Immature natural killer cell (primary cell): ENCODE measurements around the gene UROC1. TPM values are rescaled to one million over a fixed set of nuclear protein-coding genes. Genes with fewer than 3 reads are reported as not detected.

Source experiments
- DNase-seq, 3 donors: peaks; one replicate each; pipeline ENCODE4 v3.0.0; 2022; ENCODE audit warnings: mixed read lengths in 1 of 3
- H3K27ac Mint-ChIP-seq, 6 donors: one replicate each; pipeline ENCODE4 v1.8.0; 2020; ENCODE audit warnings: mixed read lengths in 6 of 6, mild to moderate bottlenecking in 5 of 6, inconsistent platforms in 4 of 6, moderate library complexity in 3 of 6
- H3K27me3 Mint-ChIP-seq, 3 donors: one replicate each; pipeline ENCODE4 v1.8.0; 2020 to 2021; ENCODE audit warnings: low read depth in 3 of 3, mild to moderate bottlenecking in 3 of 3, mixed read lengths in 3 of 3, moderate library complexity in 3 of 3, inconsistent platforms in 1 of 3
- H3K36me3 Mint-ChIP-seq, 3 donors: one replicate each; pipeline ENCODE4 v1.8.0; 2020; ENCODE audit warnings: mixed read lengths in 3 of 3, inconsistent platforms in 2 of 3, mild to moderate bottlenecking in 2 of 3
- H3K4me1 Mint-ChIP-seq, 2 donors: one replicate each; pipeline ENCODE4 v1.8.0; 2020; ENCODE audit warnings: inconsistent platforms in 2 of 2, mild to moderate bottlenecking in 2 of 2, mixed read lengths in 2 of 2, moderate library complexity in 1 of 2
- H3K4me3 Mint-ChIP-seq, 5 donors: one replicate each; pipeline ENCODE4 v1.8.0; 2020; ENCODE audit warnings: mild to moderate bottlenecking in 5 of 5, mixed read lengths in 5 of 5, inconsistent platforms in 3 of 5, moderate library complexity in 3 of 5
- H3K9me3 Mint-ChIP-seq, 6 donors: one replicate each; pipeline ENCODE4 v1.8.0; 2020; ENCODE audit warnings: mild to moderate bottlenecking in 6 of 6, mixed read lengths in 6 of 6, inconsistent platforms in 4 of 6, moderate library complexity in 3 of 6
- polyA plus RNA-seq, 3 donors: library from polyadenylated mRNA; unstranded; fragments of 300-500 nt; fragmentation: Illumina TruSeq; gene quantifications; one replicate each; pipeline ENCODE4 v1.2.3, GENCODE V29; 2021

Gene UROC1
- not detected for polyA plus RNA-seq

- Mint-ChIP-seq H3K27ac (no peak within 1 kb of the TSS), H3K4me1 (peaks cover 0 to 2% of the 10 kb centered on the region in 2 donors), H3K9me3 (no peaks in the 10 kb centered on the region), H3K36me3 (no peaks in the 10 kb centered on the region), H3K4me3 (no peak within 1 kb of the TSS), H3K27me3 (peaks cover 0 to 8% (median 3%) of the 10 kb centered on the region in 3 donors)
- no peak for DNase-seq
Measured at GRCh38 chr3:126517291-126517951, at the start of gene UROC1. TSS of gene UROC1 (minus strand) at chr3:126517773. CDS start at chr3:126517719, 54 bp downstream.

DNA sequence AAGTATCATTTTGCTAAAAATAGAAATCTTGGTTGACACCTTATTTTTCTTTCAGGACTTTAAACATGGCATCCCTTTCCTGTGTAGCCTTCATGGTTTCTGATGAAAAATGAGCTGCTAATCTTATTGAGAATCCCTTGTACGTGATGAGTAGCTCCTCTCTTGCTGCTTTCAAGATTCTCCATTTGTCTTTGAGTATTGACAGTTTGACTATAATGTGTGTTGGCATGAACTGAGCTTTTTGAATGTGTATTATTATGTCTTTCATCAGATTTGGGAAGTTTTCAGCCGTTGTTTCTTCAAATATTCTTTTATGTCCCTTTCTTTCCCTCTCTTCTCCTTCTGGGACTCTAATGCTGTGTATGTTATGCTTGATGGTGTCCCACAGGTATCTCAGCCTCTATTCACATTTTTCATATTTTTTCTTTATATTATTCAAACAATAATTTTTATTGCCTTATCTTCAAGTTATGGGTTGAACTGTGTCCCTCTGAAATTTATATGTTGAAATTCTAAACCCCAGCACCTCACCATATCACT is 45.2 kb upstream of the UROC1 start:
- no peaks in the 10 kb centered on the region for H3K4me1 Mint-ChIP-seq
- no peak for DNase-seq
- H3K4me3 Mint-ChIP-seq, result no peak overlapping the region
- H3K9me3 Mint-ChIP-seq, result peaks cover 0 to 6% (median 0%) of the 10 kb centered on the region in 6 donors
- H3K27me3 Mint-ChIP-seq, result peaks cover 0 to 6% (median 3%) of the 10 kb centered on the region in 3 donors
- H3K27ac Mint-ChIP-seq, result no peak overlapping the region
- H3K36me3 Mint-ChIP-seq, result peaks cover 0 to 4% (median 0%) of the 10 kb centered on the region in 3 donors

DNA sequence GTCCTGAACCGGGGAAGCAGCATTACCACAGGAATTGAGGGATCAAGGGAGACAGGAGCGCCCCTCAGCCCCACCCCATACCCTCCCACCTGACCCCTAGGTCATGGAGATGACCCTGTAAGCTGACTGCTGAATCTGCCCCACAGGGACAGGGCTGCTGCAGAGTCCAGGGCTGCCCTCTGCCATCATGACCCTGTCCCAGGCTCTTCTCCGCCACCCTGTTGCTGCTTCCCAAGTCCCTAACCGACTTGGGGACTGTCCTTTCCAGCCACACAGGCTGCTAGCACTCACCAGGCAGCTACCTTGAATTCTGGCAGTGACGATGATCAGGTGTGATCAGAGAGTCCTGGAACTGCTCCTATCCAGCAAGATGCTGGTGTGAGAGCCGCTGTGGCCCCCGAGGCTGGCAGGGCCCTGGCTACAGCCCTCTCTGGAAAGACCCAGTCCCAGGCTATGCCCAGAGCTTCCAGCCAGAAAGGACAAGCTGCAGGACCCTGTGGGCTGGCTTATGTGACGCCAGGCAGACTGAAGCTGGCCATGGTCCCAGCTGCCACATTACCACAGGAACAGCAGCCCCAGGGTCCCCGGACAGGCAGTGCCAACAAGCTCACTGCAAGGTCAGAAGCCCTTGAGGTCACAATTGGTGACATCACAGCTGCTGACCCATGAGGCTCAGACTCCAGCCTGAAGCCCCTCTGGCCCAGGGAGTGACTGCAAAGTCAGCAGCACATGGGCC is 40.9 kb upstream of the UROC1 start, which contains the start of gene C3orf22:
C3orf22 (minus strand) TSS at position 597 of the 736 bp plus-strand sequence. CDS start 5,542 bp downstream, outside the sequence.
- peaks cover 0 to 6% (median 0%) of the 10 kb centered on the region in 6 donors for H3K9me3 Mint-ChIP-seq
- no peaks in the 10 kb centered on the region for H3K4me1 Mint-ChIP-seq
- H3K36me3 Mint-ChIP-seq, result peaks cover 0 to 4% (median 0%) of the 10 kb centered on the region in 3 donors
- H3K27me3 Mint-ChIP-seq, result peaks cover 0 to 4% (median 3%) of the 10 kb centered on the region in 3 donors
- DNase-seq, result no peak
- no peak within 1 kb of the TSS for H3K27ac Mint-ChIP-seq
- no peak within 1 kb of the TSS for H3K4me3 Mint-ChIP-seq

GRCh38 chr3:126557761-126558160 is 40.2 kb upstream of the UROC1 start:
- Mint-ChIP-seq H3K27ac (no peak overlapping the region), H3K4me3 (no peak overlapping the region), H3K4me1 (no peaks in the 10 kb centered on the region), H3K9me3 (peaks cover 0 to 4% (median 0%) of the 10 kb centered on the region in 6 donors), H3K27me3 (peaks cover 0 to 3% (median 2%) of the 10 kb centered on the region in 3 donors), H3K36me3 (peaks cover 0 to 4% (median 0%) of the 10 kb centered on the region in 3 donors)
- DNase-seq, result no peak

DNA sequence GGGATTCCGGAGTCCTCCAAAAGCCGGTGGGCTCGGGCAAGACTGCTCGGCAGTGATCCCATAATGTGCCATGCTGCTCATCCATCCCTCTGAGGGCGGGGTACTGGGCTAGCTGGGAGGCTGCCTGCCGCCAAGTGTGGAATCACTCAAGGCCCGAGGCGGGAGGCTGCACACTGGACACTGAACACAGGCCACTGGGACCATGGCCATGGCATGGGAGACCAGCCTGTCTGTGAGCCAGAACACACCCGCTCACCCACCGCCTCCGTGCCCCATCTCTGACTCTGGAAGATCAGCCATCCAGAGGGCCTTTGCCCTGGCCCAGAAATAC is 39.8 kb upstream of the UROC1 start:
- Mint-ChIP-seq H3K36me3 (peaks cover 0 to 4% (median 0%) of the 10 kb centered on the region in 3 donors), H3K27ac (no peak overlapping the region), H3K4me3 (no peak overlapping the region), H3K4me1 (no peaks in the 10 kb centered on the region), H3K27me3 (peaks cover 0 to 3% (median 0%) of the 10 kb centered on the region in 3 donors), H3K9me3 (peaks cover 0 to 4% (median 0%) of the 10 kb centered on the region in 6 donors)
- DNase-seq, result no peak

DNA sequence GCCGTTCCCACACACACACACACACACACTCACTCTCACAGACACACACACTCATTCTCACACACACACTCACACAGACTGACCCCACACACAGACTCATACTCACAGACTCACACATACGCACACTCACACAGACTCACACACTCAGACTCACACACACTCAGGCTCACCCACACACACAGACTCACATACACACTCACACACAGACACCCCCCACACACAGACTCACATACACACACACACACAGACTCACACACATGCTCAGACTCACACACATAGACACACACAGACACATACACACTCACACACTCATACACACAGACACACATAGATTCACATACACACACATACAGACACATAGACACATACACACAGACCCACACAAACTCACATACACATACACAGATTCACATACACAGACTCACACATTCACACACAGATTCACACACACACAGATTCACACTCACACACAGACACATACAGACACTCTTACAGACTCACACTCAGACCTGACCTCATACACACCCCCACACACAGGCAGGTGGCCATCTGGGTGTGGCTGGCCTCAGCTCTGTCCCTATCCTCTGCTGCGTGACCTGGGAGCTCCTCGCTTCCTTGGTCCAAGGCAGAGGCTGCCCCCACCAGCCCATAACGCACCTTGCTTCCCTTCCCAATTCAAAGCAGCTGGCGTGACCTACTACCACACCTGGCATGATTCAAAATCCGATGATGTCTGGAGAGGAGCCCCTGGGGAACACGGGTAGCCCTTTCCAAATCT is 39.3 kb upstream of the UROC1 start:
- Mint-ChIP-seq H3K27ac (no peak overlapping the region), H3K4me1 (no peaks in the 10 kb centered on the region), H3K27me3 (peaks cover 0 to 3% (median 0%) of the 10 kb centered on the region in 3 donors), H3K36me3 (peaks cover 0 to under 1% (median 0%) of the 10 kb centered on the region in 3 donors), H3K9me3 (no peaks in the 10 kb centered on the region), H3K4me3 (no peak overlapping the region)
- DNase-seq, result no peak

DNA sequence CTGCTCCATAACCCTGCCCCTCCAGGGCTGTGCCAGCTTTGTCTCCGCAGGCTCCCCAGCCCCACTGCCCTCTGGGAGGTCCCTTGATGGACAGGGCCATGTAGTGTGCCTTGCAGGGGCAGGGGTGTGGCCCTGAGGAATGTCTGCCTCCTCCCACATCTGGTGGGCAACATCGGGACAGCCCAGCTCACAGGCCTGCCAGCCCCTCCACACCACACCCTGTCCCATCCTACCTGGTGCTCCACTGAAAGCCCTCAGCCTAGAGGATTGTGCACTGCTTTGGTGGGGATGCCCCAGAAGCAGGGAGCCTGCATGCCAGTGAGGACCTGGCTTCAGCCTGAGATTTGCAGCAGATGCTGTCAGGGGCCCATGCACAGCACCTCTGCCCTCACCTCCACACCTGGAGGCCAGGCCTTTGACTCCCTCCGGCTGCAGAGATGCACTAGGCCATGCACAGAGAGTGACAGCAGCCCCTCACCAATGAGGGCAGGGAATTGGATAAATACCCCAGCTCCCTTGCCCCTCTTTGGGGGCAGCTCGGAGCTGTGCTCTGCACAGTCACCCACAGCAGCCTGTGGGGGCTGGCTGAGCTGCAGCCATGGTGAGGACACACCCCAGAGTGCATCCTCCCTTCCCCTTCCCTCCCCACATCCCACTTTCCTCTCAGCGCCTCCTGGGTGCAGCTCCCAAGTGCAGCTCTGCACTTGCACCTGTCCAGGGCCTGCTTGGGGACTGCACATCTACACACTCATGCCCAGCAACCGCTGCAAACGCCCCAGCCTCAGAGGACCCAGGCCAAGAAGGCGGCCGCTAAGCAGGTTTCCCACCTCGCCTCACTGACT is 38.4 kb upstream of the UROC1 start:
- Mint-ChIP-seq H3K9me3 (no peaks in the 10 kb centered on the region), H3K36me3 (no peaks in the 10 kb centered on the region), H3K4me3 (no peak overlapping the region), H3K27me3 (no peaks in the 10 kb centered on the region), H3K4me1 (no peaks in the 10 kb centered on the region), H3K27ac (no peak overlapping the region)
- DNase-seq, result no peak

GRCh38 chr3:126554560-126555525 is 37.3 kb upstream of the UROC1 start:
- Mint-ChIP-seq H3K9me3 (no peaks in the 10 kb centered on the region), H3K27ac (no peak overlapping the region), H3K36me3 (no peaks in the 10 kb centered on the region), H3K4me1 (no peaks in the 10 kb centered on the region), H3K4me3 (no peak overlapping the region), H3K27me3 (peaks cover 0 to 3% (median 0%) of the 10 kb centered on the region in 3 donors)
- DNase-seq, result no peak

DNA sequence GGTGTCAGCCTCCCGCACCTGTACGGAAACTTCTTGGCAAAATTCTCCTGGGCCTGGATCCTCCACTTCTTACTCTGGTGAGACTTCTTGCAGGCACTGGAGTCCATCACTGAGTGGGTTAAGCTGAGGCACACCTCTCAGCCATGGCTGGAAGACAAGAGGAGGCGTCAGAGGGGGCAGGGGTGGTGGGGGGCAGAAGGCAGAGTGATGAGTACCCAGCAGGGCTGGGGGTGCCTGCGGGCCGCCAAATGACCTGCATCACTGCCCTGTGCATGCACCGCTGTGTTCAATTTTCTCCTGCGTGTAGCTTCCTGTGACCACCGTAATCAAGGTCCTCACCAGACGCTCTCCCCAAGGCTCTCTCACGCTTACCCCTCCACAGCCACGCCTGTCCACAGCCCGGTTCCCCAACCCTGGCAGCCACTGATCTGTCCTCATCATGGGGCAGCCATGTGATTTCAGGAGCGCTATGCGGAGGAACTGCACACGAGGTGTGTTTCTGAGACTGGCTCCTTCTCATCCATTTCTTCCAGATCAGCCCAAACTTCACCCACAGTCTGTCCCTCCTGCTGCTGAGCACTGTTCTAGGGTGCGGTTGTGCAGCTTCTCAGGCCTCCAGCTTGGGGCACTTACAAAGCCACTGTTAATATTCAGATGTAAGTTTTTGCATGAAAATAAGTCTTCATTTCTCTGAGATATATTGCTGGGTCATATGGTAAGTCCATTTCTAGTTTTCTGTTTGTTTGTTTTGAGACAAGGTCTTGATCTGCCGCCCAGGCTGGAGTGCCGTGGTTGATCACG is 35.9 kb upstream of the UROC1 start:
- Mint-ChIP-seq H3K4me3 (no peak overlapping the region), H3K36me3 (no peaks in the 10 kb centered on the region), H3K27me3 (peaks cover 0 to 3% (median 0%) of the 10 kb centered on the region in 3 donors), H3K27ac (no peak overlapping the region), H3K9me3 (no peaks in the 10 kb centered on the region), H3K4me1 (no peaks in the 10 kb centered on the region)
- DNase-seq, result no peak

- Mint-ChIP-seq H3K4me1 (no peaks in the 10 kb centered on the region), H3K36me3 (no peaks in the 10 kb centered on the region), H3K27ac (no peak overlapping the region), H3K4me3 (no peak overlapping the region), H3K9me3 (no peaks in the 10 kb centered on the region), H3K27me3 (peaks cover 0 to 3% (median 0%) of the 10 kb centered on the region in 3 donors)
- no peak for DNase-seq
Measured at GRCh38 chr3:126552688-126553283, 35.2 kb upstream of the UROC1 start.
